T-helper 22 cell (primary cell): ENCODE data around the gene BAG1.

ENCODE experiments used
- DNase-seq: peaks from one replicate; pipeline ENCODE4 v3.0.0-alpha.2; 2020; ENCODE audit warnings: low read depth

BAG1 gene

GRCh38 chr9:33242609-33243134 lies 21.8 kb downstream of the BAG1 start:
- DNase-seq: no peak

GRCh38 chr9:33241298-33241697 lies 23.2 kb downstream of the BAG1 start:
- no peak for DNase-seq

- no peak for DNase-seq
These were observed 24.6 kb downstream of the BAG1 start, which contains the start of gene SPINK4 for GRCh38 chr9:33239921-33240320. SPINK4 (plus strand) TSS chr9:33240167; CDS start chr9:33240209, 42 bp downstream.

- DNase-seq: no peak
These were observed 27.9 kb downstream of the BAG1 start for GRCh38 chr9:33236571-33236970.

- no peak for DNase-seq
These were observed 29.7 kb downstream of the BAG1 start for GRCh38 chr9:33234511-33235467.

- no peak for DNase-seq
These were observed 30.7 kb downstream of the BAG1 start for GRCh38 chr9:33233626-33234342.

- DNase-seq: no peak
These were observed 31.7 kb downstream of the BAG1 start for GRCh38 chr9:33232815-33233214.

GRCh38 chr9:33231623-33231942 lies 32.9 kb downstream of the BAG1 start:
- DNase-seq: no peak

GRCh38 chr9:33230756-33231622 lies 33.5 kb downstream of the BAG1 start:
- no peak for DNase-seq

GRCh38 chr9:33229359-33230114 lies 35.0 kb downstream of the BAG1 start:
- DNase-seq: no peak

GRCh38 chr9:33228606-33229005 lies 35.9 kb downstream of the BAG1 start:
- DNase-seq: no peak

- no peak for DNase-seq
These were observed 36.8 kb downstream of the BAG1 start for GRCh38 chr9:33227741-33228140.

- no peak for DNase-seq
These were observed 37.5 kb downstream of the BAG1 start for GRCh38 chr9:33227008-33227398.

- peak; percentile 21 for DNase-seq
These were observed 39.0 kb downstream of the BAG1 start for GRCh38 chr9:33225319-33226147.

GRCh38 chr9:33223696-33224095 lies 40.8 kb downstream of the BAG1 start:
- no peak for DNase-seq

GRCh38 chr9:33222031-33222430 lies 42.5 kb downstream of the BAG1 start:
- no peak for DNase-seq

GRCh38 chr9:33221568-33221884 lies 43.0 kb downstream of the BAG1 start:
- no peak for DNase-seq

GRCh38 chr9:33220681-33221567 lies 43.6 kb downstream of the BAG1 start:
- no peak for DNase-seq

GRCh38 chr9:33211695-33212393 lies 52.7 kb downstream of the BAG1 start:
- no peak for DNase-seq
